Natural killer cell (primary cell): Measurements from ENCODE around the gene DNASE2. TPM values are rescaled to one million over a fixed set of nuclear protein-coding genes. Genes with fewer than 3 reads are reported as not detected.
A peak's percentile ranks its signal among the peaks of the same experiment; 100 is the strongest.

Experiments used
- ATAC-seq, 3 donors: fragments of 150-1000 bp in 2 of 3; fragments of 200-7000 bp in 1 of 3; cut with Tn5 transposase; 1 replicate in 1 of 3; 2 replicates in 2 of 3; pipeline ENCODE4 v1.10.0; 2021; ENCODE audit warnings: mild to moderate bottlenecking in 2 of 3, moderate library complexity in 2 of 3
- DNase-seq, 2 donors: peaks; one replicate each; pipeline versions ENCODE4 v3.0.0 to v3.0.0-alpha.2; 2013 to 2021; ENCODE audit warnings: mixed read lengths in 1 of 2
- H3K27ac ChIP-seq: one replicate; pipeline ENCODE4 v1.5.1; 2013; ENCODE audit warnings: mild to moderate bottlenecking, low read length
- H3K27me3 ChIP-seq: one replicate; pipeline ENCODE4 v1.6.1; 2013; ENCODE audit warnings: low read length; ENCODE audit not compliant: control insufficient read depth, insufficient read depth
- H3K36me3 ChIP-seq: one replicate; pipeline ENCODE4 v1.6.1; 2013; ENCODE audit warnings: low read length; ENCODE audit not compliant: control insufficient read depth, insufficient read depth
- H3K4me1 ChIP-seq: one replicate; pipeline ENCODE4 v1.6.1; 2013; ENCODE audit warnings: low read length; ENCODE audit not compliant: control insufficient read depth, insufficient read depth
- H3K4me3 ChIP-seq: one replicate; pipeline ENCODE4 v1.5.1; 2013; ENCODE audit warnings: low read length
- H3K9me3 ChIP-seq: one replicate; pipeline ENCODE4 v1.6.1; 2013; ENCODE audit warnings: low read length; ENCODE audit not compliant: control insufficient read depth, insufficient read depth
- H3K27ac Mint-ChIP-seq, 2 donors: one replicate each; pipeline ENCODE4 v1.8.0; 2022; ENCODE audit warnings: mild to moderate bottlenecking in 2 of 2, mixed read lengths in 2 of 2, moderate library complexity in 1 of 2
- H3K27me3 Mint-ChIP-seq, 2 donors: one replicate each; pipeline ENCODE4 v1.8.0; 2022; ENCODE audit warnings: low read depth in 2 of 2, mixed read lengths in 2 of 2
- H3K36me3 Mint-ChIP-seq: one replicate; pipeline ENCODE4 v1.8.0; 2022; ENCODE audit warnings: mixed read lengths
- H3K4me1 Mint-ChIP-seq, 2 donors: one replicate each; pipeline ENCODE4 v1.8.0; 2022; ENCODE audit warnings: mixed read lengths in 2 of 2
- H3K4me3 Mint-ChIP-seq: one replicate; pipeline ENCODE4 v1.8.0; 2022; ENCODE audit warnings: mild to moderate bottlenecking, moderate library complexity, mixed read lengths
- H3K9me3 Mint-ChIP-seq, 2 donors: one replicate each; pipeline ENCODE4 v1.8.0; 2022; ENCODE audit warnings: mixed read lengths in 2 of 2
- CTCF ChIP-seq: fragments of 200-600 bp; IDR thresholded peaks from one replicate; pipeline ENCODE4 v1.8.0; 2022; ENCODE audit warnings: antibody characterized with exemption
- WGBS: methylation state at CpG from one replicate; pipeline ENCODE4 v1.1.7; 2013; ENCODE audit warnings: missing lambda C conversion rate; ENCODE audit not compliant: insufficient coverage; 5-methylcytosine and 5-hydroxymethylcytosine counted together
- intact Hi-C: fragments of 100-400 bp; cut with micrococcal nuclease; formaldehyde crosslinking; loops from one replicate; pipeline ENCODE4 v1.14.2; 2022
- total RNA-seq, 4 donors: library from RNA; stranded (reverse); fragments of 120-200 nt in 1 of 4; gene quantifications; one replicate each; pipeline versions ENCODE4 v1.2.3 to v1.2.4, GENCODE V29; 2013 to 2022

DNASE2 gene
- total RNA-seq, 3 donors from 2014 or later (not counting 1 experiment from before 2014, with no cell fraction given): 28.3 to 31.7 (median 31.2) TPM

GRCh38 chr19:12873891-12874745, 7.1 kb downstream of the DNASE2 start:
- no peaks in the 10 kb centered on the region for H3K4me1 ChIP-seq
- H3K36me3 ChIP-seq: peaks cover 26% of the 10 kb centered on the region
- Mint-ChIP-seq H3K9me3 (no peaks in the 10 kb centered on the region), H3K4me3 (peak overlapping the region; percentile 73), H3K27ac (no peak overlapping the region), H3K4me1 (peaks cover 0 to 7% of the 10 kb centered on the region in 2 donors), H3K36me3 (no peaks in the 10 kb centered on the region), H3K27me3 (no peaks in the 10 kb centered on the region)
- no peaks in the 10 kb centered on the region for H3K9me3 ChIP-seq
- H3K4me3 ChIP-seq: no peak overlapping the region
- no peaks in the 10 kb centered on the region for H3K27me3 ChIP-seq
- intact Hi-C loops: no loop called here
- DNase-seq (no peak), ATAC-seq (no peak)
- no peak for TF ChIP-seq CTCF
- H3K27ac ChIP-seq: no peak overlapping the region
- 98% methylated on average over 86 of the region's 86 CpGs for WGBS

GRCh38 chr19:12872941-12873890, 8.0 kb downstream of the DNASE2 start:
- peaks cover 22% of the 10 kb centered on the region for H3K36me3 ChIP-seq
- H3K27me3 ChIP-seq: no peaks in the 10 kb centered on the region
- Mint-ChIP-seq H3K27ac (peak overlapping the region in 1 of 2 donors; percentile 38), H3K4me3 (peak overlapping the region; percentile 73), H3K36me3 (no peaks in the 10 kb centered on the region), H3K4me1 (peaks cover 0 to 7% of the 10 kb centered on the region in 2 donors), H3K9me3 (no peaks in the 10 kb centered on the region), H3K27me3 (no peaks in the 10 kb centered on the region)
- ATAC-seq (peak; percentile 77 to 89 (median 88)), DNase-seq (peak; percentile 39 to 71)
- WGBS: 87% methylated on average over 70 of the region's 70 CpGs
- H3K4me3 ChIP-seq: no peak overlapping the region
- intact Hi-C loops: no loop called here
- TF ChIP-seq CTCF: no peak
- no peaks in the 10 kb centered on the region for H3K4me1 ChIP-seq
- H3K9me3 ChIP-seq: no peaks in the 10 kb centered on the region
- no peak overlapping the region for H3K27ac ChIP-seq

GRCh38 chr19:12872255-12872654, 9.0 kb downstream of the DNASE2 start:
- WGBS: 90% methylated on average over 3 of the region's 5 CpGs
- Mint-ChIP-seq H3K27ac (peak overlapping the region in 1 of 2 donors; percentile 38), H3K27me3 (no peaks in the 10 kb centered on the region), H3K4me1 (peaks cover 2 to 7% of the 10 kb centered on the region in 2 donors), H3K9me3 (no peaks in the 10 kb centered on the region), H3K36me3 (no peaks in the 10 kb centered on the region), H3K4me3 (no peak overlapping the region)
- ATAC-seq (no peak), DNase-seq (peak in 1 of 2 donors; percentile 10)
- H3K4me1 ChIP-seq: peaks cover 6% of the 10 kb centered on the region
- intact Hi-C loops: no loop called here
- H3K4me3 ChIP-seq: no peak overlapping the region
- no peaks in the 10 kb centered on the region for H3K27me3 ChIP-seq
- TF ChIP-seq CTCF: no peak
- H3K27ac ChIP-seq: no peak overlapping the region
- peaks cover 16% of the 10 kb centered on the region for H3K36me3 ChIP-seq
- no peaks in the 10 kb centered on the region for H3K9me3 ChIP-seq
